Smooth muscle cell (in vitro differentiated cells): Measurements from ENCODE around the gene TGFB1I1. TPM values are rescaled to one million over a fixed set of nuclear protein-coding genes. Genes with fewer than 3 reads are reported as not detected.

Experiments
- DNase-seq: peaks from one replicate; lab custom pipeline; 2025; ENCODE audit not compliant: unreplicated experiment; lab: John Stamatoyannopoulos, UW
- H2AFZ ChIP-seq: fragments of 200-600 bp; sonication (generic); 2 replicates; pipeline ENCODE4 v1.6.0; 2016; ENCODE audit warnings: antibody characterized with exemption, low read depth, mild to moderate bottlenecking
- H3F3A ChIP-seq: fragments of 200-600 bp; sonication (generic); 2 replicates; pipeline ENCODE4 v1.6.0; 2017; ENCODE audit warnings: antibody characterized with exemption, low read depth
- H3K27ac ChIP-seq: fragments of 200-600 bp; sonication (generic); 2 replicates; pipeline ENCODE4 v1.5.1; 2016; ENCODE audit warnings: low read depth, mild to moderate bottlenecking
- H3K27me3 ChIP-seq: fragments of 200-600 bp; sonication (generic); 2 replicates; pipeline ENCODE4 v1.6.1; 2016; ENCODE audit warnings: low read depth, mild to moderate bottlenecking
- H3K36me3 ChIP-seq: fragments of 200-600 bp; sonication (generic); 2 replicates; pipeline ENCODE4 v1.5.1; 2016; ENCODE audit warnings: low read depth
- H3K4me1 ChIP-seq: fragments of 200-600 bp; sonication (generic); 2 replicates; pipeline ENCODE4 v1.5.1; 2016; ENCODE audit warnings: low read depth
- H3K4me2 ChIP-seq: fragments of 200-600 bp; sonication (generic); 2 replicates; pipeline ENCODE4 v1.6.0; 2016; ENCODE audit warnings: mild to moderate bottlenecking
- H3K4me3 ChIP-seq: fragments of 200-600 bp; sonication (generic); 2 replicates; pipeline ENCODE4 v1.5.1; 2016; ENCODE audit warnings: mild to moderate bottlenecking
- H3K79me2 ChIP-seq: fragments of 200-600 bp; sonication (generic); 2 replicates; pipeline ENCODE4 v1.6.0; 2016; ENCODE audit warnings: low read depth, mild to moderate bottlenecking
- H3K9ac ChIP-seq: fragments of 200-600 bp; sonication (generic); 2 replicates; pipeline ENCODE4 v1.6.0; 2016; ENCODE audit warnings: low read depth
- H3K9me3 ChIP-seq: fragments of 200-600 bp; sonication (generic); replicated peaks from 2 replicates; pipeline ENCODE4 v1.5.1; 2016; ENCODE audit warnings: low read depth
- H4K20me1 ChIP-seq: fragments of 200-600 bp; sonication (generic); 2 replicates; pipeline ENCODE4 v1.6.0; 2016; ENCODE audit warnings: low read depth
- CTCF ChIP-seq: fragments of 200-600 bp; sonication (generic); IDR thresholded peaks from 2 replicates; pipeline ENCODE4 v1.5.1; 2017; ENCODE audit warnings: borderline replicate concordance, mild to moderate bottlenecking, antibody characterized with exemption; ENCODE audit not compliant: insufficient read depth, poor library complexity, severe bottlenecking
- WGBS: methylation state at CpG from one replicate; pipeline ENCODE4 v1.1.7; 2016; ENCODE audit warnings: low lambda C conversion rate; 5-methylcytosine and 5-hydroxymethylcytosine counted together
- polyA plus RNA-seq: library from polyadenylated mRNA; unstranded; fragments of >200 nt; fragmentation: Nextera tagmentation; extraction: Ambion mirVana; gene quantifications from 2 replicates; pipeline ENCODE4 v1.2.1, GENCODE V29; 2016
- total RNA-seq: library from RNA; depleted of rRNA; stranded (reverse); fragments of >200 nt; gene quantifications from 2 replicates; pipeline ENCODE4 v1.2.3, GENCODE V29; 2014

The TGFB1I1 gene
- total and polyA plus RNA-seq, 2 experiments from 2014 or later: 73.0 to 203 TPM

GRCh38 chr16:31508706-31509195, 36.8 kb downstream of the TGFB1I1 start:
- WGBS: 52% methylated on average over 6 of the region's 6 CpGs
- H3K27ac ChIP-seq: peak overlapping the region; percentile 89
- DNase-seq: no peak
- H3K9ac ChIP-seq: peak overlapping the region; percentile 98
- H3K27me3 ChIP-seq: no peaks in the 10 kb centered on the region
- H4K20me1 ChIP-seq: no peaks in the 10 kb centered on the region
- no peak for TF ChIP-seq CTCF
- H3F3A ChIP-seq: no peaks in the 10 kb centered on the region
- peak overlapping the region; percentile 91 for H2AFZ ChIP-seq
- H3K4me3 ChIP-seq: peak overlapping the region; percentile 99
- peaks cover 15% of the 10 kb centered on the region for H3K4me1 ChIP-seq
- H3K36me3 ChIP-seq: no peaks in the 10 kb centered on the region
- no peaks in the 10 kb centered on the region for H3K9me3 ChIP-seq
- peak overlapping the region; percentile 99 for H3K4me2 ChIP-seq
- H3K79me2 ChIP-seq: peaks cover 26% of the 10 kb centered on the region

- 62% methylated on average over 6 of the region's 6 CpGs for WGBS
- Histone ChIP-seq H3K27ac (no peak overlapping the region), H3K9me3 (no peaks in the 10 kb centered on the region), H2AFZ (no peak overlapping the region), H3K9ac (no peak overlapping the region), H3K27me3 (no peaks in the 10 kb centered on the region), H3K36me3 (no peaks in the 10 kb centered on the region), H3F3A (no peaks in the 10 kb centered on the region), H3K4me1 (peaks cover 7% of the 10 kb centered on the region), H4K20me1 (no peaks in the 10 kb centered on the region), H3K4me2 (no peak overlapping the region), H3K4me3 (no peak overlapping the region), H3K79me2 (peaks cover 11% of the 10 kb centered on the region)
- no peak for TF ChIP-seq CTCF
- no peak for DNase-seq
Measured at GRCh38 chr16:31513126-31513525, 41.2 kb downstream of the TGFB1I1 start.

GRCh38 chr16:31513884-31514283, 41.9 kb downstream of the TGFB1I1 start:
- H3K9ac ChIP-seq: no peak overlapping the region
- H3K4me3 ChIP-seq: no peak overlapping the region
- H2AFZ ChIP-seq: no peak overlapping the region
- no peaks in the 10 kb centered on the region for H4K20me1 ChIP-seq
- no peak for TF ChIP-seq CTCF
- no peaks in the 10 kb centered on the region for H3K9me3 ChIP-seq
- H3K27me3 ChIP-seq: no peaks in the 10 kb centered on the region
- peaks cover 4% of the 10 kb centered on the region for H3K79me2 ChIP-seq
- no peaks in the 10 kb centered on the region for H3K36me3 ChIP-seq
- no peak for DNase-seq
- no peaks in the 10 kb centered on the region for H3F3A ChIP-seq
- H3K27ac ChIP-seq: no peak overlapping the region
- H3K4me1 ChIP-seq: peaks cover 4% of the 10 kb centered on the region
- no peak overlapping the region for H3K4me2 ChIP-seq

GRCh38 chr16:31517800-31518402, 45.9 kb downstream of the TGFB1I1 start:
- Histone ChIP-seq H3K79me2 (no peaks in the 10 kb centered on the region), H3K36me3 (no peaks in the 10 kb centered on the region), H3K9me3 (no peaks in the 10 kb centered on the region), H3K27ac (no peak overlapping the region), H4K20me1 (no peaks in the 10 kb centered on the region), H3K4me3 (no peak overlapping the region), H3K9ac (no peak overlapping the region), H3F3A (no peaks in the 10 kb centered on the region), H2AFZ (no peak overlapping the region), H3K27me3 (no peaks in the 10 kb centered on the region), H3K4me1 (no peaks in the 10 kb centered on the region), H3K4me2 (no peak overlapping the region)
- no peak for TF ChIP-seq CTCF
- no peak for DNase-seq
- WGBS: 89% methylated on average over 4 of the region's 4 CpGs
